HG02884 (cell line): Measurements from ENCODE around the gene PRKG1.
"Not testable (repeated sequence)": the region's sequence is repeated elsewhere in the genome, so short reads cannot be mapped to it uniquely, and the experiment has no call there.

Experiments used
- ATAC-seq: cut with Tn5 transposase; IDR thresholded peaks from one replicate; pipeline ENCODE4 v1.9.1; 2021; ENCODE audit warnings: mild to moderate bottlenecking, moderate library complexity; ENCODE audit not compliant: unreplicated experiment

Gene PRKG1

DNA sequence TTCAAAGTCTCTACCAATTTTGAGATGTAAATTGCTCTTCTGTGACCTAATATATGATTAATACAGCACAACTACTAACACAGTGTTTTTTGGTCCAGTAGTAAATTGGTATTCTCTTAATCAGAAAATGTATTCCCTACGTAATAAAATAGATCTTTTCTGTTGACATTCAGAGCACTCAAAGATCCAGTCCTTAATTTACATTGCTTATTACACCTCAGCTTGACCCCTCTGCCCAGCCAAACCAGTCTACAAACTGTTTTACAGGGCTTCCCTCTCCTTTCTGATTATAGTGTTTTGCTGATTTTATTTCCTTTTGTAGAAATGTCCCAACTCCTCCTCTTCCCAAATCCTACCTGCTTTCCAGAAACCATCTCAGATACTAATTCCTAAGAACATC lies 293.4 kb downstream of the PRKG1 start:
- no peak for ATAC-seq

DNA sequence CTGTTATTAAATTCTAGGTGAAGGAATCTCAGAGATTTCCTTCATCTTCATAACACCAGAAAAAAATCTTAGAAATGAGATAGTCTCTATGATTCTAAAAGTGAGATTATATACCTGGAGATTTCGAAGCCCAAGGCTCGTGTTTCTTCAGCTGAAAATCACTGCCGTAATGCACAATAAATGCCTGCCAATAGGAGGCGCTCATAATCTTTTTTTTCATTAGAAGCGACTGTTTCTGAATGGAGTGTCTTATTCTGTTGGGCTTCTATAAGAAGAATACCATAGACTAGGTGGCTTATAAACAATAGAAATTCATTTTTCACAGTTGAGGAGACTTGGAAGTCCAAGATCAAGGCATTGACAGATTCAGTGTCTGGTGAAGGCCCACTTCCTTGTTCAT lies 294.7 kb downstream of the PRKG1 start:
- ATAC-seq = no peak

DNA sequence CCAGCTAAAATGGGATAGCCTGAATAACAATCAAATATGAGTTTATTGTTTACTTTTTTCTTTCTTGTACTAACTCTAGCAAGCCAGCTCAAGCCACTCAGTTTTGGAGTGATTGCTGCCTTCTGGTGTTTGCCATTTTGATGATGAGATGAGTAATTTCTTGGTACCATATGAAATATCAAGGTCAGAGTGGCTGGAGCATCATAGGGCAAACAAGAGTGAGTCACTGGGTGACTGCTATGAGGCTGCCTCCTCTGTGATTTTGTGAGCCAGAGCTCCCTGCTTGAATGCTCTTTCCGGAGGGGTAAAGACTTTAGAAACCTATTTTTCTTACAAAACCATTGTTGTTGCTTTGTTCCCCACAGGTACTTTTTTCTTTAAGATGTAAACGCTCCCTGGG lies 295.6 kb downstream of the PRKG1 start:
- ATAC-seq = no peak

- ATAC-seq = no peak
Measured at GRCh38 chr10:51371743-51372142, 297.5 kb downstream of the PRKG1 start.

GRCh38 chr10:51375790-51376189 lies 301.5 kb downstream of the PRKG1 start:
- no peak for ATAC-seq

GRCh38 chr10:51377070-51377931 lies 303.0 kb downstream of the PRKG1 start:
- ATAC-seq = no peak

- ATAC-seq = no peak
Measured at GRCh38 chr10:51377932-51378599, 303.8 kb downstream of the PRKG1 start.

DNA sequence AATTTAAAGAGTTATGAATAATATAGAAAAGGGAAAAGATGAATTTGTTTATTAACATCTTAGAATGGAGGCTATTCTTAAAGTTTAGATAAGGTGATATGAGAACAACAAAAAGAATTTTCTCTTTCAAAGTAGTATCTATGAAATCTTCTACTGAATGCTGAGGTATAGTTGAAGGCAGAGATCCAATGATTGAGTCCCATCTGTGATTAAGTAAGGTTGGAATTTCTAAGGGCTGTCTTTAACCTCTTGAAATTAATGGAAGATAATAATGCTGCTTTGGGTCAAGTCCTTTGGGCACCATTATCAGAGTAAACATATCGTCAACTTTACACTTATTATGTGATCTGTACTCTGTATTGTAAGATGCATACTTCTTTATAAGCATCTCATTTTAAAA lies 307.9 kb downstream of the PRKG1 start:
- no peak for ATAC-seq

DNA sequence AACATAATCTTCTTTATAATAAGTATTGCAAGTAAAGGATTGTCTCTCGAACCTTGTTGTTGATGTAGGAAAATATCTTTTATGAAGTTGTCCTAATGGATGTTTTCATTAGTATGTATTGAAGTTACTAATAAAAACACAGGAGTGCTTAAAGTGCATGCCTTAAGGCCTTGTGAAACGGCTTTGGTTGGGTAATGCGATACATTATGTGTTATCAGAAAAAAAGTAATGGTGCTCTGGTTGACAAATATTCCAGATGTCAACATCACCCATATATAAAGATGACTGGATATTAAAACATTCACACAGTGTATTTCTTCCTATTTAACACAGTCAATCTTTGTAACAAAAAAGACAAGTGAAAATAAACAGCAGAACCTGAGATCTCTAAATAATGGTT lies 310.7 kb downstream of the PRKG1 start:
- ATAC-seq = no peak

GRCh38 chr10:51386248-51386885 lies 312.1 kb downstream of the PRKG1 start:
- no peak for ATAC-seq

DNA sequence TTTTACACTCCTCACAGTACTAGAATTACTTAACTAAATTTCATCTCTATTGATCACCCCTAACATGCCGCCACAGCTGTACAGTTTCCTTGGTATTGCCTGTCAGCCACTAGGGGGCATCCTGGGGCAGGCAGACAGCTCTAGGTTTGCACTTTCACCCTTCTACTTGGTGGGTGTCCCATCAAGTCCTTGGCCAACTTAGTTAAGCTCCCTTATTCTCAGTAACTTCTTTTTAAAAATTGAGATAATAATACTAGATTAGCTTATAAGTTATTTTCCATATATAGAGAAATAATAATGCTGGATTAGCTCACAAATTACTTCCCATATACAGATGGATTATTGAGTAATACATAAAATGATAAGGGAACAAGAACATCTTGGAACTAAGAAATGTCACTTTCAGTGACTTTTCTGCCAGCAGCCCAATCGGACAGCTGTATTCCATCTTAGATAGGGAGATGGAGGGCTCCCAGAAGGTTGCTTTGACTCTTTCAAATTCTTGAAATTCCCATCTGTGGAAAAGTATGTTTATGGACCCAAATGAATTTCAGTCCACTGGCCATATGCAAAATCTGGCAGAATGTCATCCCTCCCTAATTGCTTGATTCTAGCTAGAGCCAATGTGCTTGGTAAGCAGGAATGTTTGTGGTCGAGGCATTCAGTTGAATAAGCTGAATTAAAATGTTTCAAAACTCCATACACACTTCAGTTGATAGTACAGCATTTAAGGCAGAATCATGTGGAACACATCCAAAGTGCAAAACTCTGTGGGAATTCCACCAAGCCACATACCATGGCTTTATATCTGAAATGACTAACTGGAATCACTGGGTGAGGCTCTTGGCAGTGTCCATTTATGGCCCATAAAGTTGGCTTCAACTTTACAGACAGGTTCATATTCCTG lies 315.4 kb downstream of the PRKG1 start:
- ATAC-seq = peak; percentile 97

DNA sequence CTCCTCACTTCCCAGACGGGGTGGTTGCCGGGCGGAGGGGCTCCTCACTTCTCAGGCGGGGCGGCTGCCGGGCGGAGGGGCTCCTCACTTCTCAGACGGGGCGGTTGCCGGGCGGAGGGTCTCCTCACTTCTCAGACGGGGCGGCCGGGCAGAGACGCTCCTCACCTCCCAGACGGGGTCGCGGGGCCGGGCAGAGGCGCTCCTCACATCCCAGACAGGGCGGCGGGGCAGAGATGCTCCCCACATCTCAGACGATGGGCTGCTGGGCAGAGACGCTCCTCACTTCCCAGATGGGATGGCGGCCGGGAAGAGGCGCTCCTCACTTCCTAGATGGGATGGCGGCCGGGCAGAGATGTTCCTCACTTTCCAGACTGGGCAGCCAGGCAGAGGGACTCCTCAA lies 318.7 kb downstream of the PRKG1 start:
- ATAC-seq = not testable (repeated sequence)

DNA sequence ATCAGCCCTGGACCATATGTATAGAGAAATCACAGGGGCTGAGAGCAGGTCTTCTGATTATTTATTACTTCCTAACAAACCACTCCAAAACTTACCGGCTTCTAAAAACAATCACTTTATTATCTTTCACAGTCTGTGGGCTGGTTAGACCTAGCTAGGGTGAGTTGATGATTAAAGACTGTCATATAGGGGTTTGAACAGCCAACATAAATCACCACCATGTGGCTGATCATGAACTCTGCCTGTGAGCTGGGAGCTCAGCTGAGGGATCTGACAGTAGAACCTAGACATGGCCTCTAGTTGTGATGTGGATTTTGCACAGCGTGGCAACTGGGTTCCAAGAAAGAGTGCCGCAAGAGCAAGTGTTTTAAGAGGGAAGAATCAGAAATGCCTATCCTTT lies 319.8 kb downstream of the PRKG1 start:
- ATAC-seq = no peak

GRCh38 chr10:51397244-51397643 lies 323.0 kb downstream of the PRKG1 start:
- no peak for ATAC-seq

DNA sequence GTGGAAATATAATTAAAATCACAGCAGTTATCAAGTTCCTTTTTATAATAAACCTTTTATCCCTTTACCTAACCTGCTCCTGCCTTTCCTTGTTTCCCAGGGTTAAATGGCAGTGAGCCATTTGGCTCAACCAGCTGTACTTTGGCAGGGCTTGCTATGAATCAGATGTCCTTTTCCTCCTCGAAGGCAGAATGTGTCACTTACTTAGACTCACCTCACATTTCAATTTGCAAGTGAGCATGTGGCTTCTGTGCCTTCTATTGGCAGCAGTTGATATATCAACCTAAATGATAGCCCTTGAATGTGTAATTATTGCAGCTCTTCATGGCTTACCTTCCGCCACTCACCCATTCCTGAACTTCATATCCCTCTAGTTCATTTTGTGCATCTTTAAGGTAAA lies 323.4 kb downstream of the PRKG1 start:
- no peak for ATAC-seq

- ATAC-seq = no peak
Measured at GRCh38 chr10:51399840-51400239, 325.6 kb downstream of the PRKG1 start.

DNA sequence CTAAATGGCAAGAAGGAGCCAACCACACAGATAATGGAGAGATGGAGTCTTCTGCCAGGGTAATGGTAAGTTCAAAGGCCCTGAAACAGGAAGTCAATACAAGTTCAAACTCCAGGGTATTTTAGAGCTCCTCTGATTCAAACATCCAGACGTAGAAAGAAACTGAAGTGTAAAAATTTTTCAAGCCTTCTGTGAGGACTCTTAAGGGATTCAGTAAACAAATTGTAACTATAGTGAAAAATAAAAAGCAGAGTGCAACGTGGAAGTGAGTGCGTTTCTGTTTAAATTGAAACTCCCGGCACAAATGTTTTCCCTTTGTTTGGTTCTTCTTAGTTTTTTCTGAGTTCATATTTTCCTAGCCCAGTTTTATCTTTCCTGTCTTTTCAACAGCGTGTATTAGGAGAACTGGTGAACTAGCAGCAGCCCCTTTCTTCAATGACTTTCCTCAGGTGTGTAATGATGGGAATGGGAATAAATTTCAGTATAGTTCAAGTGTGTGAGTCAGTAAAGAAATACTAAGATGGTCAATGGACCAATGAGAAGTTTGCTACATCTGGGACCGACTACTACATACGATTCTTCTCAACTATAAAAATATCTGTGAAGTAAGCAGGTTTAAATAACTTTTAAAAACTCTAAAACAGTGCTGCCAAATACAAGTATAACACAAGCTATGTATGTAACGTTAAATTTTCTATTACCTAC lies 326.3 kb downstream of the PRKG1 start:
- ATAC-seq = no peak

GRCh38 chr10:51403521-51403920 lies 329.2 kb downstream of the PRKG1 start:
- no peak for ATAC-seq

DNA sequence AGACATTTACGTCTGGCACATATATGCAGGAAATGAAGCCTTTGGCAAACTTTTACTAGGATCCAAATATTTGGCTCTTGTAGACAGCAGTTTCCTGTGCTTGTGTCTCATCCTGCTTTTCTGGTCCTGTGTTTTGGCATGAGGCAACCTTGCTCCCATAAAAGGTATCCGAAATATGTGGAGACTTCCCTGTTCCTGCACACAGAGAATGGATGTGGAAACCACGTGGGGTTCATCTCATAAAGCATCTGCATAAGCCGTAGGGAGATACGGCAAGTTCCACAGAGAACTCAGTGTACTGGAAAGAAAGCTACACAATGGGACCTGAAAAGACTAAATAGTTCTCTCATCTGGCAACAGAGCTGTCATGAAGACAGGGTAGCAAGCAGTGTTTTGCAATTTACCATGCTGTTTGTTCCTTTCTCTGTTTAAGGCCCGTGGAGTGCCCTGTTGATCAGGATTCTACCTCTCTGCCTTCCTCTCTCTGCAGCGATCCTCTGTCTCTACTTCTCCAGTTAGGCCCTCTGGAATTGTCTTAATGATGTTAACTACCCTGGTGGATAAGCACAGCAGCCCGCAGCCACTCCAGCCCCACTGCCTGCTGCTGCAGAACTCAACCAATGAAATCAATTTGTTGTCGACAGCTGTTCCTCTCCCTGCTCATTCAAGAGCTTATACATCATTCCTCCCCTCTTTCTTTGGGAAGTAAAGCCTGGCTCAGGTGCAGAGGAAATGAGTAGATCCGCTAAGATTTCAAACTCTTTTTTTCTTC lies 331.5 kb downstream of the PRKG1 start:
- ATAC-seq = no peak

- ATAC-seq = no peak
Measured at GRCh38 chr10:51406581-51406980, 332.3 kb downstream of the PRKG1 start.
